ENCODE data around the gene SEC14L1. TPM values are rescaled to one million over a fixed set of nuclear protein-coding genes. Genes with fewer than 3 reads are reported as not detected.
A peak's percentile ranks its signal among the peaks of the same experiment; 100 is the strongest.

SEC14L1 gene
- total and polyA plus RNA-seq, 8 donors = 3.2 to 106 (median 43.9) TPM

DNA sequence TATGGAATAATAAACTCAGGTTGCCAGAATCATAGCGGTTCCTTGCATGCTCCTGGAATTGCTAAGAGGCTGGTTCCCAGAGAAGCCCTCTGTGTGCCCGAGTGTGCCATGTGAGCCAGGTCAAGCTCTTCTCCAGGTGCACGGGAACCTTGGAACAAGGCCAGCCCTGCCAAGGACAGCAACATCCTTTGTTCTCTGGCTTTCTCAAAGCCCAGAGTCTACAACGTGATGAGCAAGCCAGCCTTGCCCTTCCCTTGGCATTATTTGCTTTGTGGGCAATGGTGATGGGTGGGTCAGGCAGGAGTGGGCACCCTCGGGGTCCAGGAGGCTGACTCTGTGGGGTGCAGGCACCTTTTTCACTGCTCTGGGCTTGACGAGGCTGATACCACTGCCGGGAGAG is 14.2 kb upstream of the SEC14L1 start:
- H3K36me3 ChIP-seq = no peaks in the 10 kb centered on the region
- H3K27me3 ChIP-seq = no peaks in the 10 kb centered on the region
- WGBS, 5 donors = 32 to 48% (median 44%) methylated on average over 7 of the region's 7 CpGs
- peaks cover 53 to 93% (median 71%) of the 10 kb centered on the region in 4 donors for H3K4me1 ChIP-seq
- peak overlapping the region in 4 of 5 donors; percentile 75 to 82 (median 82) for H3K27ac ChIP-seq
- peak; percentile 65 to 83 for DNase-seq
- no peak overlapping the region for H3K4me3 ChIP-seq
- no peaks in the 10 kb centered on the region for H3K9me3 ChIP-seq
- no peak for TF ChIP-seq EP300 (IDR thresholded peaks at IDR 0.05)
- TF ChIP-seq CTCF (IDR thresholded peaks at IDR 0.05) = no peak
- no peak for TF ChIP-seq POLR2A (IDR thresholded peaks at IDR 0.05)
- no peak for TF ChIP-seq POLR2AphosphoS5 (IDR thresholded peaks at IDR 0.05)
- intact Hi-C loops (cut with DNase I; ENCODE audit: low total_unique reads) = no loop called here

DNA sequence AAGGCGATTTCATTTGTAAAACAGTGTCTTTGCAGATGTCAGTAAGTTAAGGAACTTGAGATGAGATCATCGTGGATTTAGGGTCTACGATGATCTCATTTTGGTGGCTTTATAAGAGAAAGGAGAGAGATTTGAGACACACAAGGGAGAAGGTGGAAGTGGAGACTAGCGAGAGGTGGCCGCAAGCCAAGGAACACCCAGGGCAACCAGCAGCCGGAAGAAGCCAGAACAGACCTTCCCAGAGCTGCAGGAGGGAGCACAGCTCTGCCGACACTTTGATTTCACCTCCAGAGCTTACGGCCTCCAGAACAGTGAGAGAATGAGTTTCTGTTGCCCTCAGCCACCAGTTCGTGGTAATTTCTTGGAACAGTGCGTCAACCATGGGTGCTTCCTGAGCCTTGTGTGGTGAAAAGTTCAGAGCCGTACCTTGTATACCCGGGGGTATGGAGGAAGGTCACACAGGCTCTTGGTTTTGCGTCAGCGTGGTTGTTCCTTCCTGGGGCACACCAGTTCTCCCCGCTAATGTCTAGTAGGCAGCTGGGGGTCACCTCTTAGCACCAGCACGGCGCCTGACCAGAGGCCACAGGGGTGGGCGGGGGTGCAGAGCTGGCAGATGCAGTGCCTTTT is 12.9 kb upstream of the SEC14L1 start:
- H3K4me1 ChIP-seq = peaks cover 49 to 92% (median 65%) of the 10 kb centered on the region in 4 donors
- WGBS, 5 donors = 40 to 63% (median 45%) methylated on average over 18 of the region's 18 CpGs
- no peak for TF ChIP-seq CTCF (IDR thresholded peaks at IDR 0.05)
- TF ChIP-seq POLR2AphosphoS5 (IDR thresholded peaks at IDR 0.05) = peak in 2 of 3 donors; percentile 78 to 81
- H3K4me3 ChIP-seq = peak overlapping the region in 1 of 4 donors; percentile 20
- H3K27me3 ChIP-seq = no peaks in the 10 kb centered on the region
- no peaks in the 10 kb centered on the region for H3K9me3 ChIP-seq
- H3K27ac ChIP-seq = peak overlapping the region; percentile 33 to 82 (median 82)
- no peaks in the 10 kb centered on the region for H3K36me3 ChIP-seq
- intact Hi-C loops (cut with DNase I; ENCODE audit: low total_unique reads) = no loop called here
- peak; percentile 54 to 89 for DNase-seq

- Histone ChIP-seq H3K4me1 (peaks cover 43 to 86% (median 58%) of the 10 kb centered on the region in 4 donors), H3K36me3 (no peaks in the 10 kb centered on the region), H3K9me3 (no peaks in the 10 kb centered on the region), H3K27ac (peak overlapping the region in 4 of 5 donors; percentile 75 to 82 (median 82)), H3K4me3 (no peak overlapping the region), H3K27me3 (no peaks in the 10 kb centered on the region)
- peak in 1 of 2 donors; percentile 60 for DNase-seq
- 21 to 50% (median 24%) methylated on average over 10 of the region's 10 CpGs for WGBS, 5 donors
- TF ChIP-seq CTCF (IDR thresholded peaks at IDR 0.05) (no peak), POLR2A (IDR thresholded peaks at IDR 0.05) (no peak)
- intact Hi-C loops (cut with DNase I; ENCODE audit: low total_unique reads) = no loop called here
These were observed 11.7 kb upstream of the SEC14L1 start for GRCh38 chr17:77128896-77129567.

- DNase-seq = peak in 1 of 2 donors; percentile 55
- TF ChIP-seq POLR2A (IDR thresholded peaks at IDR 0.05) = no peak
- TF ChIP-seq EP300 (IDR thresholded peaks at IDR 0.05) = no peak
- no peak for TF ChIP-seq CTCF (IDR thresholded peaks at IDR 0.05)
- TF ChIP-seq POLR2AphosphoS5 (IDR thresholded peaks at IDR 0.05) = no peak
- WGBS, 5 donors = 49 to 63% (median 60%) methylated on average over 13 of the region's 13 CpGs
- no peaks in the 10 kb centered on the region for H3K27me3 ChIP-seq
- H3K27ac ChIP-seq = peak overlapping the region in 4 of 5 donors; percentile 75 to 82 (median 82)
- H3K36me3 ChIP-seq = no peaks in the 10 kb centered on the region
- H3K4me1 ChIP-seq = peaks cover 36 to 78% (median 53%) of the 10 kb centered on the region in 4 donors
- H3K9me3 ChIP-seq = no peaks in the 10 kb centered on the region
- no peak overlapping the region for H3K4me3 ChIP-seq
- intact Hi-C loops (cut with DNase I; ENCODE audit: low total_unique reads) = no loop called here
These were observed 11.0 kb upstream of the SEC14L1 start for GRCh38 chr17:77129568-77130301.
